ENCODE data around the gene PARP11.

The PARP11 gene

GRCh38 chr12:3777206-3777809 lies 95.9 kb downstream of the PARP11 start:
- TF ChIP-seq FOXM1 (IDR thresholded peaks at IDR 0.05; ENCODE audit: borderline replicate concordance) (no peak), PKNOX1 (IDR thresholded peaks at IDR 0.05) (no peak), NFRKB (IDR thresholded peaks at IDR 0.05) (no peak), LEF1 (IDR thresholded peaks at IDR 0.05; ENCODE audit: borderline replicate concordance) (no peak), BHLHE40 (IDR thresholded peaks at IDR 0.05; ENCODE audit: borderline replicate concordance) (no peak), CTBP1 (IDR thresholded peaks at IDR 0.05; ENCODE audit: borderline replicate concordance) (no peak), ZNF384 (IDR thresholded peaks at IDR 0.05) (no peak), FOXK2 (IDR thresholded peaks at IDR 0.05) (no peak), FOXA1 (IDR thresholded peaks at IDR 0.05) (no peak), ARNT (IDR thresholded peaks at IDR 0.05) (no peak), SUZ12 (IDR thresholded peaks at IDR 0.05) (no peak), TARDBP (IDR thresholded peaks at IDR 0.05) (no peak)
- ChIA-PET CTCF (interaction anchor here (0.8 to 1.3 kb wide), 6 partner anchors 23 to 477 kb away, joined by 3 to 8 read pairs (median 4); no protein-coding TSS in a partner anchor), POLR2A (no interaction called here)
- peak; percentile 38 for DNase-seq (ENCODE audit: extremely low spot score)

- TF ChIP-seq ELF4 (IDR thresholded peaks at IDR 0.05), result no peak
- TF ChIP-seq NFRKB (IDR thresholded peaks at IDR 0.05), result no peak
- no peak for TF ChIP-seq LEF1 (IDR thresholded peaks at IDR 0.05; ENCODE audit: borderline replicate concordance)
- TF ChIP-seq FOXM1 (IDR thresholded peaks at IDR 0.05; ENCODE audit: borderline replicate concordance), result no peak
- no peak for TF ChIP-seq CTBP1 (IDR thresholded peaks at IDR 0.05; ENCODE audit: borderline replicate concordance)
- TF ChIP-seq BHLHE40 (IDR thresholded peaks at IDR 0.05; ENCODE audit: borderline replicate concordance), result no peak
- no peak for TF ChIP-seq ARNT (IDR thresholded peaks at IDR 0.05)
- TF ChIP-seq FOXK2 (IDR thresholded peaks at IDR 0.05), result no peak
- TF ChIP-seq SUZ12 (IDR thresholded peaks at IDR 0.05), result no peak
- DNase-seq (ENCODE audit: extremely low spot score), result no peak
- CTCF ChIA-PET, result interaction anchor here (1.5 kb wide), 2 partner anchors 475 kb away, joined by 3 to 10 read pairs; no protein-coding TSS in a partner anchor
- POLR2A ChIA-PET, result no interaction called here
Measured at GRCh38 chr12:3775385-3776035, 97.7 kb downstream of the PARP11 start.

- TF ChIP-seq FOXK2 (IDR thresholded peaks at IDR 0.05) (no peak), BHLHE40 (IDR thresholded peaks at IDR 0.05; ENCODE audit: borderline replicate concordance) (no peak), FOXM1 (IDR thresholded peaks at IDR 0.05; ENCODE audit: borderline replicate concordance) (no peak), PKNOX1 (IDR thresholded peaks at IDR 0.05) (no peak), ELF4 (IDR thresholded peaks at IDR 0.05) (no peak), LEF1 (IDR thresholded peaks at IDR 0.05; ENCODE audit: borderline replicate concordance) (no peak), CTBP1 (IDR thresholded peaks at IDR 0.05; ENCODE audit: borderline replicate concordance) (no peak), SUZ12 (IDR thresholded peaks at IDR 0.05) (no peak), ZNF384 (IDR thresholded peaks at IDR 0.05) (no peak), FOXA1 (IDR thresholded peaks at IDR 0.05) (no peak), TARDBP (IDR thresholded peaks at IDR 0.05) (no peak), SP1 (IDR thresholded peaks at IDR 0.05) (no peak)
- ChIA-PET POLR2A (interaction anchor here (1.0 kb wide), 1 partner anchor 19 kb away, joined by 4 read pairs; the partner anchor contains the start of gene CRACR2A), CTCF (interaction anchor here (0.5 to 2.5 kb wide), 3 partner anchors 306 to 473 kb away, joined by 3 to 6 read pairs (median 3); no protein-coding TSS in a partner anchor)
- no peak for DNase-seq (ENCODE audit: extremely low spot score)
Measured at GRCh38 chr12:3772380-3772779, 100.8 kb downstream of the PARP11 start.

GRCh38 chr12:3771853-3772252 lies 101.3 kb downstream of the PARP11 start:
- POLR2A ChIA-PET, result no interaction called here
- CTCF ChIA-PET, result no interaction called here
- no peak for DNase-seq (ENCODE audit: extremely low spot score)
- TF ChIP-seq TARDBP (IDR thresholded peaks at IDR 0.05), result no peak
- TF ChIP-seq L3MBTL2 (conservative IDR thresholded peaks at IDR 0.05), result no peak
- no peak for TF ChIP-seq ARNT (IDR thresholded peaks at IDR 0.05)
- TF ChIP-seq SP1 (IDR thresholded peaks at IDR 0.05), result no peak
- TF ChIP-seq SUZ12 (IDR thresholded peaks at IDR 0.05), result no peak
- TF ChIP-seq ZNF384 (IDR thresholded peaks at IDR 0.05), result no peak
- TF ChIP-seq NFRKB (IDR thresholded peaks at IDR 0.05), result no peak
- TF ChIP-seq HDGF (IDR thresholded peaks at IDR 0.05; ENCODE audit: borderline replicate concordance), result no peak
- TF ChIP-seq CTBP1 (IDR thresholded peaks at IDR 0.05; ENCODE audit: borderline replicate concordance), result no peak
- TF ChIP-seq FOXA1 (IDR thresholded peaks at IDR 0.05), result no peak
- no peak for TF ChIP-seq FOXM1 (IDR thresholded peaks at IDR 0.05; ENCODE audit: borderline replicate concordance)
- TF ChIP-seq ELF4 (IDR thresholded peaks at IDR 0.05), result no peak
- TF ChIP-seq PKNOX1 (IDR thresholded peaks at IDR 0.05), result no peak
- no peak for TF ChIP-seq FOXK2 (IDR thresholded peaks at IDR 0.05)
- TF ChIP-seq BHLHE40 (IDR thresholded peaks at IDR 0.05; ENCODE audit: borderline replicate concordance), result no peak
- TF ChIP-seq LEF1 (IDR thresholded peaks at IDR 0.05; ENCODE audit: borderline replicate concordance), result no peak

- POLR2A ChIA-PET, result no interaction called here
- no peak for TF ChIP-seq FOXA1 (IDR thresholded peaks at IDR 0.05)
- TF ChIP-seq NFRKB (IDR thresholded peaks at IDR 0.05), result no peak
- TF ChIP-seq TARDBP (IDR thresholded peaks at IDR 0.05), result no peak
- no peak for TF ChIP-seq BHLHE40 (IDR thresholded peaks at IDR 0.05; ENCODE audit: borderline replicate concordance)
- DNase-seq (ENCODE audit: extremely low spot score), result no peak
- CTCF ChIA-PET, result interaction anchor here (0.6 kb wide), 2 partner anchors 471 to 666 kb away, joined by 3 to 4 read pairs; no protein-coding TSS in a partner anchor
Measured at GRCh38 chr12:3770891-3771290, 102.3 kb downstream of the PARP11 start.
